HepG2 (cell line): ENCODE measurements around the gene DMBT1. TPM values are rescaled to one million over a fixed set of nuclear protein-coding genes. Genes with fewer than 3 reads are reported as not detected.

Source experiments
- ATAC-seq: fragments of 200-7000 bp; cut with Tn5 transposase; 3 replicates; pipeline ENCODE4 v1.9.1; 2020; ENCODE audit warnings: mild to moderate bottlenecking, moderate library complexity
- BruUV-seq: library from RNA; stranded (reverse); fragments of 400-500 nt; replicated peaks from 2 replicates; lab custom pipeline; 2021; lab: Mats Ljungman, UMichigan
- CTCF ChIA-PET: fragments of 300-600 bp; formaldehyde crosslinking; extraction: SDS; loops from one replicate; lab custom pipeline; 2021; ENCODE audit warnings: low total read pairs, inconsistent platforms, low intra/inter-chr PET ratio; lab: Yijun Ruan, JAX
- POLR2A ChIA-PET: fragments of 350-600 bp; sonication (Branson Sonifier 250); formaldehyde crosslinking; loops from one replicate; lab custom pipeline; 2020; ENCODE audit warnings: antibody characterized with exemption, inconsistent platforms; lab: Yijun Ruan, JAX
- DNase-seq: peaks from one replicate; pipeline ENCODE4 v3.0.0-alpha.2; 2015; ENCODE audit warnings: low spot score
- FAIRE-seq: peaks from 3 replicates; lab custom pipeline; 2011; peaks lifted over from hg19 to GRCh38; lab: Jason Lieb, UNC
- H2AFZ ChIP-seq: one replicate; pipeline ENCODE4 v1.6.1; 2011; ENCODE audit warnings: low read length, inconsistent platforms
- H3K27ac ChIP-seq: fragments of 300-600 bp; 3 replicates; pipeline ENCODE4 v1.8.0; 2011; ENCODE audit warnings: mixed run types, mild to moderate bottlenecking, mixed read lengths, low read length, inconsistent platforms; ENCODE audit not compliant: insufficient read depth; ENCODE audit errors: extremely low read length
- H3K27me3 ChIP-seq, 2 experiments: fragments of 200-600 bp in 1 of 2; 2 replicates in 1 of 2; 3 replicates in 1 of 2; pipeline versions ENCODE4 v1.6.0 to v1.8.0; 2011; ENCODE audit warnings: low read length in 2 of 2, mild to moderate bottlenecking in 2 of 2, moderate library complexity in 2 of 2, inconsistent platforms in 1 of 2; ENCODE audit not compliant: insufficient read depth in 2 of 2, control insufficient read depth in 1 of 2
- H3K36me3 ChIP-seq, 2 experiments: fragments of 200-600 bp in 1 of 2; replicated peaks in 1 of 2; 2 replicates in 1 of 2; 3 replicates in 1 of 2; pipeline versions ENCODE4 v1.5.1 to v1.8.0; 2011; ENCODE audit warnings: low read length in 2 of 2, inconsistent platforms in 1 of 2; ENCODE audit not compliant: insufficient read depth in 2 of 2, control insufficient read depth in 1 of 2
- H3K4me1 ChIP-seq: 2 replicates; pipeline ENCODE4 v1.5.1; 2012; ENCODE audit warnings: low read length, inconsistent platforms; ENCODE audit not compliant: insufficient read depth
- H3K4me2 ChIP-seq: 2 replicates; pipeline ENCODE4 v1.6.0; 2011; ENCODE audit warnings: low read depth, low read length, inconsistent platforms
- H3K4me3 ChIP-seq, 3 experiments: fragments of 200-600 bp in 1 of 3; sonication (generic), shearing (Covaris generic) in 1 of 3; replicated peaks in 1 of 3; 2 replicates each; pipeline ENCODE4 v1.5.1; 2011 to 2016; ENCODE audit warnings: low read length in 3 of 3, inconsistent platforms in 2 of 3, low read depth in 2 of 3, mild to moderate bottlenecking in 2 of 3, control low read depth in 1 of 3, mixed read lengths in 1 of 3; ENCODE audit not compliant: insufficient read depth in 1 of 3
- H3K79me2 ChIP-seq: one replicate; pipeline ENCODE4 v1.6.1; 2011; ENCODE audit warnings: low read length, inconsistent platforms; ENCODE audit not compliant: insufficient read depth
- H3K9ac ChIP-seq: 2 replicates; pipeline ENCODE4 v1.6.0; 2011; ENCODE audit warnings: mild to moderate bottlenecking, low read depth, low read length, inconsistent platforms; ENCODE audit not compliant: insufficient read depth
- H3K9me3 ChIP-seq: 2 replicates; pipeline ENCODE4 v1.5.1; 2012; ENCODE audit warnings: mild to moderate bottlenecking, low read length
- H4K20me1 ChIP-seq: 2 replicates; pipeline ENCODE4 v1.6.0; 2011; ENCODE audit warnings: inconsistent platforms, mild to moderate bottlenecking, low read length, moderate library complexity; ENCODE audit not compliant: insufficient read depth
- CHCHD3 ChIP-seq: sonication (generic); formaldehyde crosslinking; IDR thresholded peaks from 2 replicates; pipeline ENCODE4 v1.8.0; 2022; ENCODE audit warnings: mild to moderate bottlenecking, missing genetic modification reagents, moderate library complexity
- CREB1 ChIP-seq, 2 experiments: fragments of 450-650 bp in 1 of 2; IDR thresholded peaks; 2 replicates each; pipeline ENCODE4 v1.6.1; 2016 to 2017; ENCODE audit warnings: control low read depth in 1 of 2, mild to moderate bottlenecking in 1 of 2, missing compliant biosample characterization in 1 of 2, missing genetic modification characterization in 1 of 2
- HDAC1 ChIP-seq: sonication (generic); formaldehyde crosslinking; IDR thresholded peaks from 2 replicates; pipeline ENCODE4 v1.5.1; 2020; ENCODE audit warnings: mild to moderate bottlenecking, missing genetic modification reagents
- HIVEP1 ChIP-seq: sonication (generic); formaldehyde crosslinking; IDR thresholded peaks from 2 replicates; pipeline ENCODE4 v1.4.0; 2020; ENCODE audit warnings: mild to moderate bottlenecking, missing genetic modification reagents
- JUNB ChIP-seq: sonication (generic); formaldehyde crosslinking; IDR thresholded peaks from 2 replicates; pipeline ENCODE4 v1.8.0; 2022; ENCODE audit warnings: missing genetic modification reagents, mild to moderate bottlenecking, borderline replicate concordance
- KDM6A ChIP-seq: IDR thresholded peaks from 2 replicates; pipeline ENCODE4 v1.6.1; 2016; ENCODE audit warnings: low read depth
- MTA1 ChIP-seq: sonication (generic); formaldehyde crosslinking; IDR thresholded peaks from 2 replicates; pipeline ENCODE4 v1.4.0; 2020; ENCODE audit warnings: missing genetic modification reagents, mild to moderate bottlenecking, borderline replicate concordance
- PAX8 ChIP-seq: sonication (generic); formaldehyde crosslinking; IDR thresholded peaks from 2 replicates; pipeline ENCODE4 v1.8.0; 2022; ENCODE audit warnings: mild to moderate bottlenecking, missing genetic modification reagents, borderline replicate concordance
- RORA ChIP-seq: sonication (generic); formaldehyde crosslinking; IDR thresholded peaks from 2 replicates; pipeline ENCODE4 v1.5.0; 2020; ENCODE audit warnings: mild to moderate bottlenecking, missing genetic modification reagents, moderate library complexity
- SALL1 ChIP-seq: sonication (generic); formaldehyde crosslinking; IDR thresholded peaks from 2 replicates; pipeline ENCODE4 v1.8.0; 2022; ENCODE audit warnings: mild to moderate bottlenecking, missing genetic modification reagents
- TOE1 ChIP-seq: sonication (generic); formaldehyde crosslinking; IDR thresholded peaks from 2 replicates; pipeline ENCODE4 v1.4.0; 2020; ENCODE audit warnings: mild to moderate bottlenecking, missing genetic modification reagents
- ZNF207 ChIP-seq: fragments of 450-650 bp; IDR thresholded peaks from 2 replicates; pipeline ENCODE4 v1.6.1; 2016; ENCODE audit warnings: antibody characterized with exemption, borderline replicate concordance
- ZNF234 ChIP-seq: sonication (generic); formaldehyde crosslinking; conservative IDR thresholded peaks from 2 replicates; pipeline ENCODE4 v1.5.1; 2020; ENCODE audit warnings: mild to moderate bottlenecking, missing genetic modification reagents
- ZNF256 ChIP-seq: sonication (generic); formaldehyde crosslinking; conservative IDR thresholded peaks from 2 replicates; pipeline ENCODE4 v1.4.0; 2020; ENCODE audit warnings: missing genetic modification reagents
- ZNF460 ChIP-seq: sonication (generic); formaldehyde crosslinking; IDR thresholded peaks from 2 replicates; pipeline ENCODE4 v1.5.1; 2020; ENCODE audit warnings: missing genetic modification reagents, mild to moderate bottlenecking, borderline replicate concordance
- ZNF552 ChIP-seq: sonication (generic); formaldehyde crosslinking; IDR thresholded peaks from 2 replicates; pipeline ENCODE4 v1.9.0; 2022; ENCODE audit warnings: missing genetic modification reagents, mild to moderate bottlenecking, borderline replicate concordance
- ZNF556 ChIP-seq: sonication (generic); formaldehyde crosslinking; IDR thresholded peaks from 2 replicates; pipeline ENCODE4 v1.4.0; 2020; ENCODE audit warnings: mild to moderate bottlenecking, missing genetic modification reagents, borderline replicate concordance
- ZSCAN29 ChIP-seq: sonication (generic); formaldehyde crosslinking; conservative IDR thresholded peaks from 2 replicates; pipeline ENCODE4 v1.4.0; 2020; ENCODE audit warnings: mild to moderate bottlenecking, missing genetic modification reagents
- in situ Hi-C: cut with HindIII; loops from 2 replicates; pipeline ENCODE4 v1.10.0; 2017; ENCODE audit warnings: low pct_unique_long_range_greater_than_20kb; ENCODE audit not compliant: extremely low pct_ligation_motif_present
- intact Hi-C: fragments of 100-400 bp; cut with micrococcal nuclease; formaldehyde crosslinking; loops from one replicate; pipeline ENCODE4 v1.10.0; 2022; ENCODE audit not compliant: unreplicated experiment
- polyA plus RNA-seq, 8 experiments: library from polyadenylated mRNA; depleted of rRNA in 3 of 8; stranded (reverse) in 7 of 8; unstranded in 1 of 8; fragments of >200 nt; fragmentation: Illumina TruSeq in 4 of 8; extraction: Trizol in 4 of 8; gene quantifications; 2 replicates each; pipeline versions ENCODE4 v1.2.1 to v1.2.3, GENCODE V29; 2011 to 2016; ENCODE audit warnings: low read depth in 4 of 8, missing spikeins in 1 of 8, mixed read lengths in 1 of 8; ENCODE audit not compliant: insufficient read depth in 1 of 8
- total RNA-seq, 5 experiments: library from RNA; depleted of rRNA; stranded (reverse); fragments of >200 nt; fragmentation: Illumina TruSeq; extraction: Trizol; gene quantifications; 2 replicates each; pipeline ENCODE4 v1.2.3, GENCODE V29; 2016; ENCODE audit warnings: low read depth in 1 of 5

DMBT1 gene
- total and polyA plus RNA-seq, 2 of the 13 experiments (the other 11 are each of a cell fraction or from before 2014, with no cell fraction given) = not detected

DNA sequence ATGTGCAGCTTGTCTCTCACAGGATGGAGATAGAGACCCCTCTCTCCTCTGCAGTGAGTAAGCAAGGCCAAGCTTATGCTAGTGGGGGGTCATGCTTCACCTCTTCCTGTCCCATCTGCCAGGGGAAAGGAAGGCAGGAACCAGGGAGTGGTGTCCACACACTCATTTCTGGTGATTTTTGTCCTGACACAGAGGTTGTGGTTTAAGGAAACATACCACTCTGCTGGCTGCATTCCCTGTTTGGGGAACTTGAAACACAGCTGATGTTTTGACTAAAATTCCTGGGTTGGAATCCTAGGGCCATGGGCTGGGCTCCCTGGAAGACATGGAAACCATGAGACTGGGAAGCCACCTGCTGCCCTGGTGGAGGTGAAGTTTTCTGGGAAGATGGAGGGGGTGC, 117.7 kb downstream of the DMBT1 start:
- ATAC-seq = no peak
- no peak overlapping the region for H3K27ac ChIP-seq
- H3K4me2 ChIP-seq = no peak overlapping the region
- no peak overlapping the region for H2AFZ ChIP-seq
- intact Hi-C loops (no loop called here), in situ Hi-C loops (no loop called here)
- no peaks in the 10 kb centered on the region for H4K20me1 ChIP-seq
- CTCF ChIA-PET = no interaction called here
- H3K79me2 ChIP-seq = no peaks in the 10 kb centered on the region
- DNase-seq = no peak
- no peaks in the 10 kb centered on the region for H3K9me3 ChIP-seq
- no peak for TF ChIP-seq PAX8
- no peak for TF ChIP-seq ZNF256
- no peak for TF ChIP-seq CREB1 (IDR thresholded peaks at IDR 0.05)
- no peak for TF ChIP-seq CREB1 (CRISPR knock-in tag; IDR thresholded peaks at IDR 0.05)
- TF ChIP-seq HIVEP1 (CRISPR knock-in tag) = no peak
- no peak for TF ChIP-seq HDAC1 (CRISPR knock-in tag)
- TF ChIP-seq MTA1 = no peak
- TF ChIP-seq ZSCAN29 = no peak
- no peak for TF ChIP-seq ZNF234 (CRISPR knock-in tag)
- TF ChIP-seq TOE1 (CRISPR knock-in tag) = no peak
- TF ChIP-seq KDM6A = no peak
- no peak for TF ChIP-seq ZNF552
- TF ChIP-seq SALL1 (CRISPR knock-in tag) = no peak
- no peak for TF ChIP-seq ZNF207
- no peak for TF ChIP-seq ZNF460 (CRISPR knock-in tag)
- TF ChIP-seq ZNF556 (CRISPR knock-in tag) = no peak
- no peak for TF ChIP-seq RORA (CRISPR knock-in tag)
- no peak for TF ChIP-seq JUNB (CRISPR knock-in tag)
- TF ChIP-seq CHCHD3 = no peak
- peaks cover 1 to 24% of the 10 kb centered on the region in 2 experiments; a peak in 3 of 5 replicates for H3K27me3 ChIP-seq
- H3K4me3 ChIP-seq = no peak overlapping the region
- no peak overlapping the region for H3K9ac ChIP-seq
- FAIRE-seq = no peak
- no peaks in the 10 kb centered on the region for H3K4me1 ChIP-seq
- no peaks in the 10 kb centered on the region for H3K36me3 ChIP-seq
- BruUV-seq = no TSS peak
- POLR2A ChIA-PET = no interaction called here
